ENCODE data around the gene GMDS.

Gene GMDS

DNA sequence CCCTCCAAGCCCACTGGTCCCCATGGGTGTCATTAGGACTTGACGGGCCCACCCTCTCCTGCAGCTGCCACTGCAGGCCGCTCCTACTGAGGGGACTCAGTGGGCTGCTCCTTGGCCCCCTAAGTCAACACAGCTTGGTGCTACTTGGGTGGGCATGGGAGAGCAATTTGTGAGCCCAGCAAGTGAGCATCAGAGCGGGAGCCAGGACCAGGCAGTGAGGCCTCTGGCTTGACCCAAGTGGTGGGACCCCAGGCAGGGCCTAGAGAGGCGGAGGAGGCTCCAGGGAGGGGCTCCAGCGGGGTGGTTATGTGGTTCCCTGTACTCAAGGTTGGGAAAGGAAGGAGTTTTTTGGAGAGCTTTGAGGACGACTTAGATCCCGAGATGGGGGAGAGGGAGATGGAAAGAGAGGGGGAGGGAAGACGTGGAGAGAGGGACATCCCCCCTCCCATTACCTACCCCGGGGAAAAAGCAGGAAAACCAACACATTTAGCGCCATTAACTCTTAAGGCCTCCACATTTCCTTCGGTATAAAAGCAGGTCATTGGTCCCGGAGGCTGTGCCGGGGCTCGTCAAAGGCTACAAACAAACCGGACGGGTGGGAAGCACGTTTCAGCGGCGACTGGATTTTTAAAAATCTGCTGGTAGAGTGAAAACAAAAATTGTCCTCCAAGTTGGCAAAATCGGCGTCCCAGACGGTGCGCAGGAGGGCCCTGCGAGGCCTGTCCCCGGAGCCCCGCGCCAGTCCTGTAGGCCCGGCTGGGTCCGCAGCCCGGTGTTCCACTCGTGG is 626.9 kb downstream of the GMDS start:
- DNase-seq = no peak

- no peak for DNase-seq
Observed at GRCh38 chr6:1617466-1618310, 627.7 kb downstream of the GMDS start.

GRCh38 chr6:1616701-1617463 is 628.5 kb downstream of the GMDS start:
- DNase-seq = no peak

DNA sequence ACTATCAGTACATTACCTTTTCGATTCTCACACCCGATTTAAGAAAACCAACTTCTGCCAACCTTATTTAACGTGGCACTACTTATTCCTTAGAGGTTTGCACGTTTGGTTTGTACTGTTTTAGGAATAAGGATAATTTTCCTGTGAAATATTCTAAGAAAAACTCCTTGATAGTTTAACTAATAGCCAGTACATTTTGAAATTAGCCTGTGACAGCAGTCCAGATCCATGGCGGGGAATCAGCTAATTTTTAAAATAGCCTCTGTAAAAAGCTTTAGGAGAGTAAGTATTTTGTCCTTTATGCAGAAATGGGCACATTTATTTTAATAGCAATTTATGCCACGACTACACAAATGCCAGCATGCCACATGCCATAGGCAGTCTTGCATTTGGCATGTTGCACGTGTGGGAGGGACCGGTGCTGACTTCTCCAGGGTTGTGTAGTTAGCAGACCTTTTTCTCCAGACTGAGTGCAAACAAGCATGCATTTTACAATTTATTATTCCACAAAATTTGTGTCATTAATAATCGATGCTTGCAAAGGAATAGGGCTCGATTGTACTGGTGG is 629.5 kb downstream of the GMDS start:
- no peak for DNase-seq

DNA sequence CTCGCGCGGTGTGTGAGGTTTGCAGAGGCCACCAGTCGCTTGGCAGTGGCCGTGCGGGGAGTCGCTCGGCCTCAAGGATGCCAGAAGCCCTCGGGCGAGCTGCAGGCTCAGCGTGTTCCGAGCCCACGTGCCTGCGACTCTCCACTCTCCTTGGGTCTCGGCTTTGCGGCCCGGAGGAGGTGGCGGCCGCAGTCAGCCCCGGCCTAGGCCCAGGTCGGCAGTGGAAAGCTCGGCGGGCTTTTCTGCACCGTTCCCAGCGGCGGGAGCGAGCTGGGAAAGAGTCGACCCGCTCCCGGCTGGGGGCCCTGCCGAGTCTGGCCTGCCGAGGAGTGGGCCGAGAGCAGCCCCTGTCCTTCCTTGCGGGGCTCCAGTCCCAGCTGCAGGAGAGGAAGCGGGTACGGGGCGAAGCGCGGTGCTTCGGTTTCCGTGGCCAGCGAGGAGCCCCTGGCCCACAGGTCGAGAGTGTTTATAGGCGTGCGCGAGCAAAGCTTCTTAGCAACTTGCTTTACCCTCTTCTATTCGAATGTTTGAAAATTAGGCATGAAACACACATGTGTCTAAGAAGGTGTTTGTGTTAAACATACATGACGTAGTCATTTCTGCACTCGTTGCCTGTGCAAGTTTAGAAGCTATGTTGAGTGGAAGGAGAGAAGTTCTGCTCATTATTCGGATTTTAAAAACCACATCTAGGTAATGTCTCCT is 630.1 kb downstream of the GMDS start:
- DNase-seq = no peak

DNA sequence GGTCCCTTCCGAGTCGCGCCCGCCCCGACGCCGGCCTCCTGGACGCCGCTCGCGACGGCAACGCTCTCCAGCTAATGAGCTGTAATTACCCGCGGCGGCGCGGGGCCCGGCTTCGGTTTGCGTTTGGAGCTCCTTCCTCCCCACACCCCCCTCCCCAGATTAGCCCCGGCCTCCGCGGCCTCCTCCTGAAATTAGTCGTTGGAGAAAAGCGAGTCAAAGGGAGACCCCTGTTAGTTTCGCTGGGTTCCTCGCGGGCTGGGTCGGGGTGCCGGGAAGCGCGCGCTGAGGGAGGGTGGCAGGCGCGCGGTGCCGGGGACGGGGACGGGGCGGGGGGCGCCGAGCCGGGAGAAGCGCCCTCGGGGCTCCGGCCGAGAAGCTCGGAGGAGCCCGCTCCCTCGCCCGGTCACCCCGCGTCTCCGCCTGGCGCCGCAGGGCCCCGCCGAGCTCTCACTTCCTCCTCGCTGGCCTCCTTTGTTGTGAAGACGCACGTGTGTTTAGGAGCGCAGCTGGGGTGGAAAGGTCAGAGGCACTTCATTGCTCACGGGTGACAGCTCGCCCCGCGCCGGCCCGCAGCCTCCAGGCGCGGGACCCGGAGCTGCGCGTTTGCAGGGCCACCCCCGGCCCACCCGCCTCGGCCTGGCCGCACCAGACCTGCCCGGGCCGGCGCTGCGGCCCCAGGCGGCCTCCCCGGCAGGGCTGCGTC is 630.8 kb downstream of the GMDS start:
- no peak for DNase-seq

GRCh38 chr6:1613688-1614447 is 631.5 kb downstream of the GMDS start:
- no peak for DNase-seq

- no peak for DNase-seq
Observed at GRCh38 chr6:1613346-1613687, 632.1 kb downstream of the GMDS start.

DNA sequence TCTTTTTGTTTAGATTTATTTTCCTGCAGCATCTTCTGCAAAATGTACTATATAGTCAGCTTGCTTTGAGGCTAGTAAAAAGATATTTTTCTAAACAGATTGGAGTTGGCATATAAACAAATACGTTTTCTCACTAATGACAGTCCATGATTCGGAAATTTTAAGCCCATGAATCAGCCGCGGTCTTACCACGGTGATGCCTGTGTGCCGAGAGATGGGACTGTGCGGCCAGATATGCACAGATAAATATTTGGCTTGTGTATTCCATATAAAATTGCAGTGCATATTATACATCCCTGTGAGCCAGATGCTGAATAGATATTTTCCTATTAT is 632.5 kb downstream of the GMDS start:
- DNase-seq = no peak

GRCh38 chr6:1612299-1612973 is 633.0 kb downstream of the GMDS start:
- DNase-seq = no peak

DNA sequence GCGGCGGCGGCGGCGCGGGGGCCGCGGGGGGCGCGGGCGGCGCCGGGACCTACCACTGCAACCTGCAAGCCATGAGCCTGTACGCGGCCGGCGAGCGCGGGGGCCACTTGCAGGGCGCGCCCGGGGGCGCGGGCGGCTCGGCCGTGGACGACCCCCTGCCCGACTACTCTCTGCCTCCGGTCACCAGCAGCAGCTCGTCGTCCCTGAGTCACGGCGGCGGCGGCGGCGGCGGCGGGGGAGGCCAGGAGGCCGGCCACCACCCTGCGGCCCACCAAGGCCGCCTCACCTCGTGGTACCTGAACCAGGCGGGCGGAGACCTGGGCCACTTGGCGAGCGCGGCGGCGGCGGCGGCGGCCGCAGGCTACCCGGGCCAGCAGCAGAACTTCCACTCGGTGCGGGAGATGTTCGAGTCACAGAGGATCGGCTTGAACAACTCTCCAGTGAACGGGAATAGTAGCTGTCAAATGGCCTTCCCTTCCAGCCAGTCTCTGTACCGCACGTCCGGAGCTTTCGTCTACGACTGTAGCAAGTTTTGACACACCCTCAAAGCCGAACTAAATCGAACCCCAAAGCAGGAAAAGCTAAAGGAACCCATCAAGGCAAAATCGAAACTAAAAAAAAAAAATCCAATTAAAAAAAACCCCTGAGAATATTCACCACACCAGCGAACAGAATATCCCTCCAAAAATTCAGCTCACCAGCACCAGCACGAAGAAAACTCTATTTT is 633.7 kb downstream of the GMDS start:
- DNase-seq = no peak

- no peak for DNase-seq
Observed at GRCh38 chr6:1611322-1611571, 634.2 kb downstream of the GMDS start.

GRCh38 chr6:1610497-1611321 is 634.7 kb downstream of the GMDS start:
- no peak for DNase-seq

DNA sequence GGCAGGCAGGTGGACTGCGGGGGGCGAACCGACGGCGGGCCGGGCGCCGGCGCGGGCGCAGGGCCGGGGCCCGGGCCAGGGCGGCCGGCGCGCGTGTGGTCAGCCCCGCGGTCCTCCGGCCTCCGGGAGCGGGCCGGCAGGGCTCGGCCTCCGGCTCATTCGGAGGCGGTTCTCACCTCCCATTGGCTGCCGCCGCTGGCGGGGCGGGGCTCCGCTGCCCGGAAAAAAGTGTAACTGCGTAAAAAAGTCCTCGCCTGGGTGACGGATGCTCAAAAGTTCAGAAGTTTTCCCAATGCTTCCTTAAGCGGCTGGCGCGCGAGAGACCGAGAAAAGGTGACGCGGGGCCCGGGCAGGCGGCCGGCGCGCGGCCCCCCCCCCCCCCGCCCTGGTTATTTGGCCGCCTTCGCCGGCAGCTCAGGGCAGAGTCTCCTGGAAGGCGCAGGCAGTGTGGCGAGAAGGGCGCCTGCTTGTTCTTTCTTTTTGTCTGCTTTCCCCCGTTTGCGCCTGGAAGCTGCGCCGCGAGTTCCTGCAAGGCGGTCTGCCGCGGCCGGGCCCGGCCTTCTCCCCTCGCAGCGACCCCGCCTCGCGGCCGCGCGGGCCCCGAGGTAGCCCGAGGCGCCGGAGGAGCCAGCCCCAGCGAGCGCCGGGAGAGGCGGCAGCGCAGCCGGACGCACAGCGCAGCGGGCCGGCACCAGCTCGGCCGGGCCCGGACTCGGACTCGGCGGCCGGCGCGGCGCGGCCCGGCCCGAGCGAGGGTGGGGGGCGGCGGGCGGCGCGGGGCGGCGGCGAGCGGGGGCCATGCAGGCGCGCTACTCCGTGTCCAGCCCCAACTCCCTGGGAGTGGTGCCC is 635.5 kb downstream of the GMDS start, which contains the start of gene FOXC1:
FOXC1 (plus strand) TSS at position 268 of the 849 bp plus-strand sequence; CDS start at position 799, 531 bp downstream.
- DNase-seq = peak; percentile 31

DNA sequence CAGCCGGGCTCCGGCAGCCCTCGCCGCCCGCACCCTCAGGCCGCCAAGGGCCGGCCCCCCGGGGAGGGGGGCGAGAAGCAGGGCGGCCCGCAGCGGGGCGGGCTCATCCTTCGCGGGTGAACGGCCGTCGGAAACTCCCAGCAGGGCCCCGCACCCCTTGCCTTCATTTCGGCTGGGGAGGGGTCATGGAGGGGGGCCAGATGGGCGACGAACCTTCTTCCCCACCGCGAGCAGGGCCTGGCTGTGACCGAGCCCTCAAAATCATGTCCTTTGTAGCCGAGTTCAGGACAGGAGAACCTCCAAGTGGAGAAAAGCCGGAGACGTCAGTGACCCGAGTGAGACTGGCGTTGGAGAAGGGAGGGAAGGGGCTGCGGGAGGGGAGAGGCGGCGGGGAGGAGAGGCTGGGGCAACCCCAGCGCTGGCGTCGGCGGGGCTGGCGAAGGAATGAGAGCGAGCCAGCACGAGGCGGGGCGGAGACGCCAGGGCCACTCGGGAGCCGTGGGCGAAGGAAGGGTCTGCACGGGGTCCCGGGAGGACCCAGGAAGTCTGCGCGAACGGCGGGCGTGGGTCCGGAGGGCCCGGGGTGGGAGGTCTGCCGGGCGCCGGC is 636.3 kb downstream of the GMDS start:
- peak; percentile 30 for DNase-seq

DNA sequence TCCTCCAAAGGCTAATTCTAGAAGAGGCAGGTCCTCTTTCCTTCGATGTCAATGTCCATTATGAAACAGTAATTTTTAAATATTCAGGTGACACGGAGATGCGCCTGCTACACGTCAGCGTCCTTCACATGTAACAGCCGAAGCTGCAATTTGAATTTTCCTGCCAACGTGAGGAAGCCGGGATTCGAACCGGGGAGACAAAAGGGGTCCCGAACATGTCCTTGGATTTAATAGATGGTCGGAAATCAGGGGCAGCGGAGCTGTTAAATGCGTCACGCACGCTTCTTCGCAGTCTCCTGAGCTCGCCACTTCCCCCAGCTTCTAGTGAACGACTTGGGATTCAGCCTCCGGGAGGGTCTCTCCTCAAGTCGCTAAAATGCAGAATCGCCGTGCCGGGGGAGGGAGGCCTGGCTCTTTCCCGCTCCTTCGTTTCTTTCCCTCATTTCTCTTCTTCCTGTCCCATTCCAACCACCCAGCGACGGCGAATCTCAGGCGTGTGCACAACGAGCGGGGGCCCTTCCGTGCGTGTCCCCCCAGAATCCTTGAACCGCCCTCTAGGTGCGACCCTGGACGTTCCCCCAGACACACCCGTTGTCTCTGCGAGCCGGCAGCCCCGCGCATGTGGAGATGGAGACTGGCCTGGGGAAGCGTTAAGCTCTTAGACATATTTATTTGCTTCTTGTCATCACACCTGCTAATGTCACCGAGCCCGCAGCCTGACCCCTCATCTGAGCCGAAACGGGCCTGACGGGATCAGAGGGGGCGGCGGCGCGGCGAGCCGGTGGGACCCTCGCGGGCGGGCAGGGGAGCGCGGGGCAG is 637.0 kb downstream of the GMDS start:
- DNase-seq = no peak
